ENCODE results near the gene ZFR2.
"Not testable (repeated sequence)": the region's sequence is repeated elsewhere in the genome, so short reads cannot be mapped to it uniquely, and the experiment has no call there.

The ZFR2 gene

GRCh38 chr19:3904233-3904632 lies 35.4 kb upstream of the ZFR2 start:
- no peak overlapping the region for H3K4me3 ChIP-seq (ENCODE audit: low read depth, low read length)
- TF ChIP-seq CTCF (IDR thresholded peaks at IDR 0.05; ENCODE audit: low read depth, low read length, missing control alignments) = no peak
- no peak for DNase-seq (ENCODE audit: low read depth)

- DNase-seq (ENCODE audit: low read depth) = no peak
- no peak for TF ChIP-seq CTCF (IDR thresholded peaks at IDR 0.05; ENCODE audit: low read depth, low read length, missing control alignments)
- no peak overlapping the region for H3K4me3 ChIP-seq (ENCODE audit: low read depth, low read length)
These were observed 33.6 kb upstream of the ZFR2 start for GRCh38 chr19:3902317-3902973.

- TF ChIP-seq CTCF (IDR thresholded peaks at IDR 0.05; ENCODE audit: low read depth, low read length, missing control alignments) = no peak
- H3K4me3 ChIP-seq (ENCODE audit: low read depth, low read length) = no peak overlapping the region
- DNase-seq (ENCODE audit: low read depth) = no peak
These were observed 30.9 kb upstream of the ZFR2 start for GRCh38 chr19:3899531-3900294.

GRCh38 chr19:3898426-3898825 lies 29.6 kb upstream of the ZFR2 start:
- no peak for DNase-seq (ENCODE audit: low read depth)
- TF ChIP-seq CTCF (IDR thresholded peaks at IDR 0.05; ENCODE audit: low read depth, low read length, missing control alignments) = no peak
- H3K4me3 ChIP-seq (ENCODE audit: low read depth, low read length) = no peak overlapping the region

DNA sequence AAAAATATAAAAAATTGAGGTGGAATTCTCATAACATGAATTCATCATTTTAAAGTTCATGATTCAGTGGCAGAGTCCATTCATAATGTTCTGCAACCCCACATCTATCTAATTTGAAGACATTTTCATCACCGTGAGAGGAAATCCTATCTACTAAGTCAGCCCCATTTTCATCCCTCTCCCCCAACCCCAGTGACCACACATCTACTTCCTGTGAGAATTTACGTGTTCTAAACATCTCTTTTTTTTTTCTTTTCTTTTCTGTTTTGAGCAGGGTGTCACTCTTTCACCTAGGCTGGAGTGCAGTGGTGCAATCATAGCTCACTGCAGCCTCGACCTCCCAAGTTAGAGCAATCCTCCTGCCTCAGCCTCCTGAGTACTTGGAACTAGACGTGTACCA lies 29.1 kb upstream of the ZFR2 start:
- H3K4me3 ChIP-seq (ENCODE audit: low read depth, low read length) = no peak overlapping the region
- no peak for TF ChIP-seq CTCF (IDR thresholded peaks at IDR 0.05; ENCODE audit: low read depth, low read length, missing control alignments)
- DNase-seq (ENCODE audit: low read depth) = no peak

DNA sequence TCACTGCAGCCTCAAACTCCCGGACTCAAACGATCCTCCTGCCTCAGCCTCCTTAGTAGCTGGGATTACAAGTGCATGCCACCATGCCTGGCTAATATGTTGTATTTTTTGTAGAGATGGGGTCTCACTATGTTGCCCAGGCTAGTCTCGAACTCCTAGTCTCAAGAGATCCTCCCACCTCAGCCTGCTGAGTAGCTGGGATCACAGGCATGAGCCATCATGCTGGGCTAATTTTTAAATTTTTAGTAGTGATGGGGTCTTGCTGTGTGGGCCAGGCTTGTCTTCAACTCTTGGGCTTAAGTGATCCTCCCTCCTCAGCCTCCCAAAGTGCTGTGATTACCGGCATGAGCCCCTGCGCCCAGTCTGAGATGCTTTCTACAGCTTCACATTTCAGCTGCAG lies 26.9 kb upstream of the ZFR2 start:
- H3K4me3 ChIP-seq (ENCODE audit: low read depth, low read length) = no peak overlapping the region
- DNase-seq (ENCODE audit: low read depth) = no peak
- no peak for TF ChIP-seq CTCF (IDR thresholded peaks at IDR 0.05; ENCODE audit: low read depth, low read length, missing control alignments)

DNA sequence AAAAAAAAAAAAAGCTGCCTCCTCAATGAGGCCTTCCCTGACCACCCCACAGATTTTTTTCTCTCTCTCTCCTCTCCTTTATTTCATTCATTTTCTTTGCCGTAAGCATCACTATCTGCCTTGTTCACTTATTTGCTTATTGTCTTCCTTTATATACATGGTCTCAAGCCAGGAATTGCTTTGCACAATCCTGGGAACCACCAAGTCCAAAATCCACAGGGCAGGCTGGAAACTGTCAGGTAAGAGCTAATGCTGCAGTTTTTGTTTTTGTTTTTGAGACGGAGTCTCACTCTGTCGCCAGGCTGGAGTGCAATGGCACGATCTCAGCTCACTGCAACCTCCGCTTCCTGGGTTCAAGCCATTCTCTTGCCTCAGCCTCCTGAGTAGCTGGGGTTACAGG lies 26.1 kb upstream of the ZFR2 start:
- not testable (repeated sequence) for DNase-seq (ENCODE audit: low read depth); H3K4me3 ChIP-seq (ENCODE audit: low read depth, low read length)

All from GM12864 (cell line).